HCT116 (cell line): ENCODE results near the gene SLC2A13. TPM values are rescaled to one million over a fixed set of nuclear protein-coding genes. Genes with fewer than 3 reads are reported as not detected.

Source experiments
- ATAC-seq: fragments of 200-7000 bp; cut with Tn5 transposase; 2 replicates; pipeline ENCODE4 v1.9.1; 2020; ENCODE audit warnings: mild to moderate bottlenecking, moderate library complexity
- BruUV-seq: library from RNA; stranded (reverse); fragments of 400-500 nt; replicated peaks from 2 replicates; lab custom pipeline; 2021; lab: Mats Ljungman, UMichigan
- CTCF ChIA-PET: fragments of 300-600 bp; sonication (Branson Sonifier 250); formaldehyde crosslinking; loops from one replicate; lab custom pipeline; 2021; ENCODE audit warnings: antibody characterized with exemption; lab: Charles Lee
- POLR2A ChIA-PET: fragments of 300-600, 350-600 bp; sonication (Branson Sonifier 250); formaldehyde crosslinking; loops from one replicate; lab custom pipeline; 2021; ENCODE audit warnings: antibody characterized with exemption; lab: Charles Lee
- RAD21 ChIA-PET, 2 experiments: fragments of 300-600 bp; sonication (Branson Sonifier 250); formaldehyde crosslinking; loops; one replicate each; lab custom pipeline; 2023; ENCODE audit warnings: low total read pairs in 2 of 2; ENCODE audit not compliant: uncharacterized antibody in 2 of 2, unreplicated experiment in 2 of 2, low non-redundant PET in 1 of 2; lab: Charles Lee
- DNase-seq: peaks from one replicate; pipeline ENCODE4 v3.0.0-alpha.2; 2010; ENCODE audit warnings: low read depth, low spot score
- H2AFZ ChIP-seq: fragments of 200-600 bp; shearing (Covaris generic), sonication (generic); 2 replicates; pipeline ENCODE4 v1.6.1; 2017; ENCODE audit warnings: low read depth, mixed run types, mixed read lengths, antibody characterized with exemption, low read length; ENCODE audit not compliant: poor library complexity, severe bottlenecking
- H3K27ac ChIP-seq: 2 replicates; pipeline ENCODE4 v1.5.1; 2012; ENCODE audit warnings: low read depth, low read length
- H3K27me3 ChIP-seq: fragments of 200-600 bp; sonication (generic); 2 replicates; pipeline ENCODE4 v1.6.1; 2016; ENCODE audit warnings: mixed run types, low read length, mixed read lengths; ENCODE audit not compliant: insufficient read depth
- H3K36me3 ChIP-seq, 2 experiments: fragments of 200-500 bp in 1 of 2; fragments of 200-600 bp in 1 of 2; sonication (Bioruptor generic) in 1 of 2; sonication (generic) in 1 of 2; 2 replicates each; pipeline versions ENCODE4 v1.5.1 to v1.6.1; 2014 to 2016; ENCODE audit warnings: low read length in 2 of 2, inconsistent platforms in 1 of 2, mixed read lengths in 1 of 2, mixed run types in 1 of 2; ENCODE audit not compliant: insufficient read depth in 2 of 2, control insufficient read depth in 1 of 2
- H3K4me1 ChIP-seq, 2 experiments: fragments of 200-600 bp in 1 of 2; sonication (generic) in 1 of 2; 2 replicates each; pipeline versions ENCODE4 v1.5.1 to v1.6.1; 2012 to 2017; ENCODE audit warnings: low read length in 2 of 2, inconsistent platforms in 1 of 2, mild to moderate bottlenecking in 1 of 2, mixed read lengths in 1 of 2, mixed run types in 1 of 2, moderate library complexity in 1 of 2; ENCODE audit not compliant: insufficient read depth in 2 of 2, control insufficient read depth in 1 of 2
- H3K4me2 ChIP-seq: fragments of 200-600 bp; sonication (generic); 2 replicates; pipeline ENCODE4 v1.6.1; 2017; ENCODE audit warnings: mixed run types, low read length, mixed read lengths
- H3K4me3 ChIP-seq, 2 experiments: fragments of 200-600 bp in 1 of 2; sonication (generic) in 1 of 2; replicated peaks in 1 of 2; 2 replicates each; pipeline ENCODE4 v1.5.1; 2011 to 2016; ENCODE audit warnings: low read length in 2 of 2, control low read depth in 1 of 2, low read depth in 1 of 2, mild to moderate bottlenecking in 1 of 2, mixed read lengths in 1 of 2, mixed run types in 1 of 2
- H3K79me2 ChIP-seq: fragments of 200-600 bp; sonication (generic); 2 replicates; pipeline ENCODE4 v1.6.1; 2017; ENCODE audit warnings: mild to moderate bottlenecking, mixed run types, low read length, moderate library complexity, mixed read lengths; ENCODE audit not compliant: insufficient read depth
- H3K9ac ChIP-seq: fragments of 200-600 bp; sonication (generic); 2 replicates; pipeline ENCODE4 v1.6.1; 2016; ENCODE audit warnings: low read length, mixed read lengths
- H3K9me2 ChIP-seq: fragments of 200-600 bp; sonication (generic), shearing (Covaris generic); 2 replicates; pipeline ENCODE4 v1.6.1; 2017; ENCODE audit warnings: mixed run types, mild to moderate bottlenecking, moderate library complexity; ENCODE audit not compliant: insufficient read depth
- H3K9me3 ChIP-seq, 2 experiments: fragments of 200-500 bp in 1 of 2; fragments of 200-600 bp in 1 of 2; sonication (Bioruptor generic) in 1 of 2; sonication (generic) in 1 of 2; 2 replicates each; pipeline ENCODE4 v1.6.1; 2014 to 2017; ENCODE audit warnings: low read length in 2 of 2, mixed read lengths in 2 of 2, inconsistent platforms in 1 of 2, low read depth in 1 of 2, mild to moderate bottlenecking in 1 of 2, mixed run types in 1 of 2, moderate library complexity in 1 of 2; ENCODE audit not compliant: control insufficient read depth in 1 of 2, insufficient read depth in 1 of 2
- H4K20me1 ChIP-seq: fragments of 200-600 bp; sonication (generic), shearing (Covaris generic); 2 replicates; pipeline ENCODE4 v1.6.1; 2017; ENCODE audit warnings: mixed run types, mild to moderate bottlenecking, moderate library complexity; ENCODE audit not compliant: insufficient read depth
- POLR2AphosphoS5 ChIP-seq: IDR thresholded peaks from 2 replicates; pipeline ENCODE4 v1.6.1; 2011; ENCODE audit warnings: mild to moderate bottlenecking, low read depth, low read length, moderate library complexity
- RAD21 ChIP-seq: IDR thresholded peaks from 2 replicates; pipeline ENCODE4 v1.6.1; 2012; ENCODE audit warnings: low read depth, mild to moderate bottlenecking
- intact Hi-C: fragments of 100-400 bp; cut with micrococcal nuclease; formaldehyde crosslinking; loops from 2 replicates; pipeline ENCODE4 v1.10.0; 2022
- total RNA-seq: library from RNA; stranded (reverse); gene quantifications from one replicate; pipeline ENCODE4 v1.2.1, GENCODE V29; 2021; ENCODE audit not compliant: unreplicated experiment

The SLC2A13 gene
- total RNA-seq, 1 experiment from 2014 or later = 6.8 TPM

DNA sequence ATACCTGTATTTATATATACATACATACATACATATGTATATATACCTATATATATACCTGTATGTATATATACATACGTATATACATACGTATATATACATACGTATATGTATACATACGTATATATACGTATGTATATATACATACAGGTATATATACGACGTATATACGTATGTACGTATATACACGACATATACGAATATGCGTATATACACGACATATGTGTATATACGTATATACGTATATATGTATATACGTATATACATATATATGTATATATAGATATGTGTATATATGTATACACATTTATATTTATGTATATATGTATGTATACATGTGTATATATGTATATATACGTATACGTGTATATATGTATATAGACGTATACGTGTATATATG lies 393.5 kb downstream of the SLC2A13 start:
- H3K4me1 ChIP-seq = no peaks in the 10 kb centered on the region
- H3K9ac ChIP-seq = no peak overlapping the region
- no peaks in the 10 kb centered on the region for H3K9me2 ChIP-seq
- H3K9me3 ChIP-seq = no peaks in the 10 kb centered on the region
- BruUV-seq = no TSS peak
- ChIA-PET RAD21 (no interaction called here), POLR2A (no interaction called here), CTCF (no interaction called here)
- H3K36me3 ChIP-seq = no peaks in the 10 kb centered on the region
- no peak overlapping the region for H3K4me3 ChIP-seq
- TF ChIP-seq RAD21 (no peak), POLR2AphosphoS5 (no peak)
- no peaks in the 10 kb centered on the region for H4K20me1 ChIP-seq
- no peaks in the 10 kb centered on the region for H3K79me2 ChIP-seq
- no peak overlapping the region for H2AFZ ChIP-seq
- ATAC-seq = no peak
- intact Hi-C loops = no loop called here
- H3K27me3 ChIP-seq = no peaks in the 10 kb centered on the region
- H3K4me2 ChIP-seq = no peak overlapping the region
- no peak overlapping the region for H3K27ac ChIP-seq
- DNase-seq = no peak

Other genes with a start within 250 kb of the SLC2A13 start
- gene LRRK2, start 118.9 kb upstream of the SLC2A13 start, total RNA-seq = 0.20 TPM